Colonic mucosa (tissue), 4 donors: ENCODE results near the gene PGC. TPM values are rescaled to one million over a fixed set of nuclear protein-coding genes. Genes with fewer than 3 reads are reported as not detected.

Experiments
- DNase-seq: peaks from one replicate; pipeline ENCODE4 v3.0.0-alpha.2; 2020
- H3K27ac ChIP-seq: fragments of 200-600 bp; one replicate; pipeline ENCODE4 v1.8.0; 2021
- H3K27me3 ChIP-seq: fragments of 200-600 bp; one replicate; pipeline ENCODE4 v1.8.0; 2021
- H3K36me3 ChIP-seq: fragments of 200-600 bp; one replicate; pipeline ENCODE4 v1.8.0; 2021
- H3K4me1 ChIP-seq: fragments of 200-600 bp; one replicate; pipeline ENCODE4 v1.8.0; 2021; ENCODE audit warnings: mild to moderate bottlenecking
- H3K4me3 ChIP-seq: fragments of 200-600 bp; one replicate; pipeline ENCODE4 v1.8.0; 2021
- H3K9ac ChIP-seq, 2 donors: one replicate each; pipeline ENCODE4 v1.7.0; 2013; ENCODE audit warnings: control low read depth in 2 of 2, low read depth in 2 of 2, low read length in 2 of 2
- H3K9me3 ChIP-seq: fragments of 200-600 bp; one replicate; pipeline ENCODE4 v1.8.0; 2021
- CTCF ChIP-seq: fragments of 200-600 bp; IDR thresholded peaks from one replicate; pipeline ENCODE4 v1.8.0; 2022; ENCODE audit warnings: antibody characterized with exemption, mild to moderate bottlenecking
- intact Hi-C: fragments of 100-400 bp; cut with DNase I; formaldehyde crosslinking; loops from one replicate; pipeline ENCODE4 v1.14.1; 2022
- total RNA-seq, 2 donors: library from RNA; stranded (reverse); fragmentation: NEBNext Ultra II Directional in 1 of 2; extraction: Animal tissue kit (Norgen Biotek cat#: 25700) in 1 of 2; gene quantifications; one replicate each; pipeline ENCODE4 v1.2.1, GENCODE V29; 2021
- donor health status: healthy.
- donor health status: DM: no; HTN: no; CAD: no.
- donor health status: DM: no; HTN: no; CAD: no.

PGC gene
- total RNA-seq, 2 donors from 2014 or later, result 1.7 TPM; not detected in 1

- Histone ChIP-seq H3K27ac (no peak overlapping the region), H3K27me3 (no peaks in the 10 kb centered on the region), H3K4me3 (no peak overlapping the region), H3K36me3 (no peaks in the 10 kb centered on the region), H3K4me1 (peaks cover 8% of the 10 kb centered on the region), H3K9ac (no peak overlapping the region), H3K9me3 (no peaks in the 10 kb centered on the region)
- intact Hi-C loops, result loop anchor here (5.0 kb wide), 1 partner anchor 138 kb away; the partner anchor contains the start of genes BYSL and MED20
- no peak for TF ChIP-seq CTCF
- no peak for DNase-seq
Measured at GRCh38 chr6:41784581-41785171, 37.5 kb upstream of the PGC start.

- Histone ChIP-seq H3K27ac (no peak overlapping the region), H3K36me3 (no peaks in the 10 kb centered on the region), H3K4me1 (peaks cover 14% of the 10 kb centered on the region), H3K27me3 (no peaks in the 10 kb centered on the region), H3K9ac (no peak overlapping the region), H3K9me3 (no peaks in the 10 kb centered on the region), H3K4me3 (no peak overlapping the region)
- DNase-seq, result no peak
- no peak for TF ChIP-seq CTCF
- intact Hi-C loops, result no loop called here
Measured at GRCh38 chr6:41783106-41783780, 36.0 kb upstream of the PGC start.

- DNase-seq, result peak; percentile 75
- Histone ChIP-seq H3K4me1 (peaks cover 14% of the 10 kb centered on the region), H3K36me3 (no peaks in the 10 kb centered on the region), H3K4me3 (peak overlapping the region; percentile 52), H3K27me3 (no peaks in the 10 kb centered on the region), H3K9me3 (no peaks in the 10 kb centered on the region), H3K9ac (peak overlapping the region in 1 of 2 donors; percentile 89), H3K27ac (peak overlapping the region; percentile 80)
- TF ChIP-seq CTCF, result no peak
- intact Hi-C loops, result loop anchor here (2.0 kb wide), 1 partner anchor 263 kb away; no protein-coding TSS in a partner anchor
Measured at GRCh38 chr6:41781366-41781730, 34.2 kb upstream of the PGC start.

- peak within 1 kb of the TSS; percentile 80 for H3K27ac ChIP-seq
- H3K4me1 ChIP-seq, result peaks cover 9% of the 10 kb centered on the region
- no peak for TF ChIP-seq CTCF
- H3K36me3 ChIP-seq, result no peaks in the 10 kb centered on the region
- no peaks in the 10 kb centered on the region for H3K27me3 ChIP-seq
- H3K4me3 ChIP-seq, result peak within 1 kb of the TSS; percentile 54
- peak within 1 kb of the TSS; percentile 74 to 89 for H3K9ac ChIP-seq
- peak; percentile 74 for DNase-seq
- intact Hi-C loops, result loop anchor here (2.0 kb wide), 1 partner anchor 264 kb away; no protein-coding TSS in a partner anchor
- H3K9me3 ChIP-seq, result no peaks in the 10 kb centered on the region
Measured at GRCh38 chr6:41780551-41781365, 33.6 kb upstream of the PGC start, which contains the start of gene PRICKLE4. TSS of gene PRICKLE4 (plus strand) at chr6:41780782. CDS start at chr6:41783474, 2,692 bp downstream.

GRCh38 chr6:41779788-41780550 is 32.8 kb upstream of the PGC start, which contains the start of gene FRS3:
TSS of gene FRS3 (minus strand) at chr6:41779900. CDS start at chr6:41776987, 2,913 bp downstream.
- DNase-seq, result peak; percentile 100
- intact Hi-C loops, result loop anchor here (2.0 to 10.0 kb wide), 4 partner anchors 43 to 415 kb away; partner anchors contain the start of gene TFEB
- H3K27me3 ChIP-seq, result no peaks in the 10 kb centered on the region
- H3K9me3 ChIP-seq, result no peaks in the 10 kb centered on the region
- no peaks in the 10 kb centered on the region for H3K36me3 ChIP-seq
- peak within 1 kb of the TSS; percentile 74 to 89 for H3K9ac ChIP-seq
- peak within 1 kb of the TSS; percentile 80 for H3K27ac ChIP-seq
- H3K4me3 ChIP-seq, result peak within 1 kb of the TSS; percentile 54
- TF ChIP-seq CTCF, result peak; percentile 57
- H3K4me1 ChIP-seq, result peaks cover 6% of the 10 kb centered on the region
